NCI-H1092 treated with DMSO at 0.1 percent for 48 hours (cell line): ENCODE measurements around the gene CAMKMT.
"Not testable (repeated sequence)": the region's sequence is repeated elsewhere in the genome, so short reads cannot be mapped to it uniquely, and the experiment has no call there.

Experiments used
- DNase-seq: peaks from one replicate; lab custom pipeline; 2025; lab: John Stamatoyannopoulos, UW

CAMKMT gene

GRCh38 chr2:44550561-44550960 is 188.8 kb downstream of the CAMKMT start:
- no peak for DNase-seq

GRCh38 chr2:44551497-44551896 is 189.8 kb downstream of the CAMKMT start:
- DNase-seq = no peak

- no peak for DNase-seq
Measured at GRCh38 chr2:44553456-44553855, 191.7 kb downstream of the CAMKMT start.

- no peak for DNase-seq
Measured at GRCh38 chr2:44555700-44556099, 194.0 kb downstream of the CAMKMT start.

- no peak for DNase-seq
Measured at GRCh38 chr2:44559108-44559507, 197.4 kb downstream of the CAMKMT start.

- DNase-seq = no peak
Measured at GRCh38 chr2:44560352-44560751, 198.6 kb downstream of the CAMKMT start.

- no peak for DNase-seq
Measured at GRCh38 chr2:44560941-44561340, 199.2 kb downstream of the CAMKMT start.

GRCh38 chr2:44562737-44563136 is 201.0 kb downstream of the CAMKMT start:
- DNase-seq = no peak

GRCh38 chr2:44564752-44565151 is 203.0 kb downstream of the CAMKMT start:
- no peak for DNase-seq

- DNase-seq = no peak
Measured at GRCh38 chr2:44566059-44566458, 204.3 kb downstream of the CAMKMT start.

GRCh38 chr2:44569491-44569890 is 207.7 kb downstream of the CAMKMT start:
- DNase-seq = no peak

GRCh38 chr2:44570271-44570670 is 208.5 kb downstream of the CAMKMT start:
- no peak for DNase-seq

- DNase-seq = no peak
Measured at GRCh38 chr2:44570777-44571176, 209.0 kb downstream of the CAMKMT start.

GRCh38 chr2:44572196-44572900 is 210.6 kb downstream of the CAMKMT start:
- DNase-seq = no peak

GRCh38 chr2:44573996-44574395 is 212.2 kb downstream of the CAMKMT start:
- DNase-seq = no peak

GRCh38 chr2:44578471-44579093 is 216.8 kb downstream of the CAMKMT start:
- DNase-seq = no peak

- DNase-seq = no peak
Measured at GRCh38 chr2:44579115-44579836, 217.5 kb downstream of the CAMKMT start.

- no peak for DNase-seq
Measured at GRCh38 chr2:44579837-44580230, 218.1 kb downstream of the CAMKMT start.

- DNase-seq = no peak
Measured at GRCh38 chr2:44580875-44581515, 219.2 kb downstream of the CAMKMT start.

GRCh38 chr2:44582363-44583008 is 220.7 kb downstream of the CAMKMT start:
- DNase-seq = no peak

GRCh38 chr2:44595615-44596014 is 233.9 kb downstream of the CAMKMT start:
- not testable (repeated sequence) for DNase-seq
